GM12872 (cell line): ENCODE measurements around the gene RNF2.

ENCODE experiments used
- TF ChIP-seq, protein P1 (sequence below): IDR thresholded peaks from 3 replicates; pipeline ENCODE4 v1.5.1; 2011; ENCODE audit warnings: low read depth, mild to moderate bottlenecking, low read length, moderate library complexity; ENCODE audit not compliant: insufficient read depth

Gene RNF2

DNA sequence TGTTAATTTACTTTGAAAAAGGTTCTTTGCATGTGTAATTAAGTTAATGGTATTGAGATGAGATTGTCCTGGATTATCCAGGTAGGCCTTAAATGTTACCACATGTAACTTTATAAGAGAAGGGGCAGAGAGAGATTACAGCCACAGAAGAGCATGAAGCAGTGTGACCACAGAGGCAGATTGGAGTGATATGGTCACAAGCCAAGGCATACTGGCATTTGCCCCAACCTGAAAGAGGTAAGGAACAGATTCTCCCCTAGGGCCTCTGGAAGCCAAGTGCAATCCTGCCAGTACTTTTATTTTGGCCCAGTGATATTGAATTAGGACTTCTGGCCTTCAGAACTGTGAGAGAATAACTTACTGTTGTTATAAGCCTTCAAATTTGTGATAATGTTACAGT lies 23.0 kb downstream of the RNF2 start:
- TF ChIP-seq, protein P1, sequence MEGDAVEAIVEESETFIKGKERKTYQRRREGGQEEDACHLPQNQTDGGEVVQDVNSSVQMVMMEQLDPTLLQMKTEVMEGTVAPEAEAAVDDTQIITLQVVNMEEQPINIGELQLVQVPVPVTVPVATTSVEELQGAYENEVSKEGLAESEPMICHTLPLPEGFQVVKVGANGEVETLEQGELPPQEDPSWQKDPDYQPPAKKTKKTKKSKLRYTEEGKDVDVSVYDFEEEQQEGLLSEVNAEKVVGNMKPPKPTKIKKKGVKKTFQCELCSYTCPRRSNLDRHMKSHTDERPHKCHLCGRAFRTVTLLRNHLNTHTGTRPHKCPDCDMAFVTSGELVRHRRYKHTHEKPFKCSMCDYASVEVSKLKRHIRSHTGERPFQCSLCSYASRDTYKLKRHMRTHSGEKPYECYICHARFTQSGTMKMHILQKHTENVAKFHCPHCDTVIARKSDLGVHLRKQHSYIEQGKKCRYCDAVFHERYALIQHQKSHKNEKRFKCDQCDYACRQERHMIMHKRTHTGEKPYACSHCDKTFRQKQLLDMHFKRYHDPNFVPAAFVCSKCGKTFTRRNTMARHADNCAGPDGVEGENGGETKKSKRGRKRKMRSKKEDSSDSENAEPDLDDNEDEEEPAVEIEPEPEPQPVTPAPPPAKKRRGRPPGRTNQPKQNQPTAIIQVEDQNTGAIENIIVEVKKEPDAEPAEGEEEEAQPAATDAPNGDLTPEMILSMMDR, result no peak

DNA sequence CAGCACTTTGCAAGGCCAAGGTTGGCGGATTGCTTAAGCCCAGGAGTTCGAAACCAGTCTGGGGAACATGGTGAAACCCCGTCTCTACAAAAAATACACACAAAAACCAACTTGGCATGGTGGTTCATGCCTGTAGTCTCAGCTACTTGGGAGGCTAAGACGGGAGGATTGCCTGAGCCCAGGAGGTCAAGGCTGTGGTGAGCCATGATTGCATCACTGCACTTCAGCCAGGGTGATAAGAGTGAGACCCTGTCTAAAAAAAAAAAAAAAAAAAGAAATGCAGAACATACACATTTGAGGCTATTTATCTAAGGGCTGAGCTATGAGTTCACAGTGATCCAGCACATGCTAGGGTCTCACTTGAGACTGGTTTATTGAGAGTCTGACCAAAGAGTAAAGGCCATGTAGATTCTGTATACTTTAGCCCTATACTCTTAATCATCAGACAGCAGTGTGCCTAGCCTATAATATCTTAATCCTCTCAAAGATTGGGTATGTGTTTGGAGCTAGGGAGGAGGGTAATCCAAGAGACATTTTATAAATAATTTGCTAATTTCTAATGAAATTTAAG lies 23.9 kb downstream of the RNF2 start:
- TF ChIP-seq, protein P1, result no peak

DNA sequence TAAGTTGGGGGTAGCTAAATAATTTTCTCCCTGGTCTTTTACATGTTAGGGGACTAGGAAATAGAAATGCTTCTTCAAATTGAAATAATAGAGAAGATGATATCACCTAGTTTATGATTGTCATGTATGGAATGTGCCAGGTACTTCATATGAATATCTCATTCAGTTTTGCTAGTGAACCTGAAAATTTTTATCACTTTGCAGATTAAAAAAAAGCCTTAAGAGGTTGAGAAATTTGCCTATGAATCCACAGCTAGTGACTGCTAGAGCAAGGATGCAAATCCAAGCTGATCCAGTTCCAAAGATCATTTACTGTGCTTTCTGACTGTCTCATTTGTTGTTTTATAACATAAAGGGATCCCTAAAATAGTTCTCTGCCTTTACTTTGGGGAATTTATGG lies 24.7 kb downstream of the RNF2 start:
- TF ChIP-seq, protein P1, result no peak

DNA sequence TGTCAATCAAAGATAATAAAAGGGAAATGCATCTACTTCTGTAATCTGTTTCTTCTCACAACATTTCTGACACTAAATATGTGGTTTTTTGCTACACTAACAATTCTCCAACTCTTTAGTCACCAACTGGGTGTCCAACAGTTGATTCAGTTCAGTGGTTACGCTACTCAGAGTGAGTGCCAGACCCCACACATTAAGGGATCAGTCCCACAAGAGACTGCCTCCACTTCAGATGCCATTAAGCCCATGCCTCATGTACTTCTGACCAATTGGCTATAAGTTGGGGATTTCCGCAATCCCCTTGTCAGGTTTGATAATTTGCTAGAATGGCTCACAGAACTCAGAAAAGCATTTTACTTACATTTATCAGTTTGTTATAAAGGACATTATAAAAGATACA lies 28.4 kb downstream of the RNF2 start:
- TF ChIP-seq, protein P1, result no peak

DNA sequence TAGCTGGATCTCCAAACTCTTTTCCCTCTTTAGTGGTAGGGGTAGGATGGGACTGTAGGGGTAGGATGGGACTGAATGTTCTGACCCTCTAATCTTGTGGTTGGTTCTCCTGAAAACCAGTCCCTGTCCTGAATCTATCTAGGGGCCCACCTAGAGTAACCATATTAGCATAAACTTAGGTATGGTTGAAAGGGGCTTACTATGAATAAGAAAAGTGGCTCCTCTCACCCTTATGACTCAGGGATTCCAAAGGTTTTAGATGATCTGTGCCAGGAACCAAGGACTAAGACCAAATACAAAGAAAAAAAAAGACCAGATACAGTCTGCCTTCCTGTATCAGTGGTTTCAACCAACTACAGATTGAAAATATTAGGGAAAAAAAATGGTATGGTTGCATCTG lies 28.9 kb downstream of the RNF2 start:
- TF ChIP-seq, protein P1, result no peak

DNA sequence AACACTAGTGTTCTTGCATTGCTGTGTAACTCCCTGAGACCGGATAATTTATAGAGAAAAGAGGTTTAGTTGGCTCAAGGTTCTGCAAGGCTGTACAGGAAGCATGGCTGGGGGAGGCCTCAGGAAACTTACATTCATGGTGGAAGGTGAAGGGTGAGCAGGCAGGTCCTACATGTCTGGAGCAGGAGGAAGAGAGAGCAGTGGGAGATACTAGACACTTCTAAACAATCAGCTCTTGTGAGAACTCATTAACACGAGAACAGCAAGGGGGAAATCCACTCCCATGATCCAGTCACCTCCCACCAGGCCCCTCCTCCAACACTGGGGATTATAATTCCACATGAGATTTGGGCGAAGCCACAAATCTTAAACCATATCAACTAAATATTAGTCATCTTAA lies 30.1 kb downstream of the RNF2 start:
- TF ChIP-seq, protein P1, result no peak

DNA sequence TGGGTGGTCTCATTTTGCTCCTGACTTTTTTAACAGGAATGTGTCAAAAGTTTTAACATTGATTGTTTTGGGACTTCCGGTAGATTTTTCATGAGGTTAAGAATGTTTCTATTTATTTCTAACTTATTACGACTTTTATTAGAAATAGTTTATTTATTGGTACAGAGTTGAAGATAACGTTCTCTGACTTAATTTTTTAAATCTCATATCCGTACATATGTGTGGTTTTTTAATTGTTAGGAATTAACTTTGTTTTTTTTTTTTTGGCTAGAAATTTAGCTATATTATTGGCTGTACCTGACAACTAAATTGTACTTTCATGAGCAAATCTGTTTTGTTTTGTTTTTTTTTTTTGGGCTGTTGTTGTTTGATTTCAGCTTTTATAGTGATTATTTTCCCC lies 32.0 kb downstream of the RNF2 start:
- TF ChIP-seq, protein P1, result no peak
